Mucosa of descending colon (tissue), 3 donors: ENCODE measurements around the gene FIP1L1. TPM values are rescaled to one million over a fixed set of nuclear protein-coding genes. Genes with fewer than 3 reads are reported as not detected.

ENCODE experiments used
- ATAC-seq: fragments of 200-7000 bp; cut with Tn5 transposase; one replicate; pipeline ENCODE4 v1.9.1; 2020; ENCODE audit warnings: mild to moderate bottlenecking, moderate library complexity
- DNase-seq, 3 donors: peaks; one replicate each; pipeline ENCODE4 v3.0.0-alpha.2; 2020
- H3K36me3 ChIP-seq: fragments of 200-600 bp; one replicate; pipeline ENCODE4 v1.8.0; 2021; ENCODE audit warnings: low read depth, mild to moderate bottlenecking
- H3K4me1 ChIP-seq: fragments of 200-600 bp; one replicate; pipeline ENCODE4 v1.8.0; 2021; ENCODE audit warnings: low read depth, mild to moderate bottlenecking
- H3K4me3 ChIP-seq: fragments of 200-600 bp; one replicate; pipeline ENCODE4 v1.8.0; 2021; ENCODE audit warnings: mild to moderate bottlenecking
- H3K9me3 ChIP-seq: fragments of 200-600 bp; one replicate; pipeline ENCODE4 v1.8.0; 2021; ENCODE audit warnings: mild to moderate bottlenecking
- CTCF ChIP-seq: fragments of 200-600 bp; IDR thresholded peaks from one replicate; pipeline ENCODE4 v1.8.0; 2022; ENCODE audit warnings: antibody characterized with exemption, mild to moderate bottlenecking
- intact Hi-C, 2 donors: fragments of 100-400 bp; cut with DNase I in 1 of 2; cut with micrococcal nuclease in 1 of 2; formaldehyde crosslinking; loops; one replicate each; pipeline versions ENCODE4 v1.11.0 to v1.11.1; 2022; cut with DNase I, micrococcal nuclease
- total RNA-seq, 3 donors: library from RNA; stranded (reverse); fragmentation: NEBNext Ultra II Directional in 2 of 3; extraction: Animal tissue kit (Norgen Biotek cat#: 25700) in 2 of 3; gene quantifications; one replicate each; pipeline versions ENCODE4 v1.2.1 to v1.2.4, GENCODE V29; 2021 to 2023
- donor health status: DM: no; HTN: no; CAD: no; lungs with moderate emphysema.
- donor health status: DM: no; HTN: no; CAD: no.
- donor health status: DM: no; HTN: yes; CAD: no.

Gene FIP1L1
- total RNA-seq, 3 donors from 2014 or later: 38.9 to 46.1 (median 39.9) TPM

- no peaks in the 10 kb centered on the region for H3K36me3 ChIP-seq
- no peak for TF ChIP-seq CTCF
- ATAC-seq (no peak), DNase-seq (no peak)
- intact Hi-C loops: no loop called here
- H3K4me3 ChIP-seq: no peak overlapping the region
- H3K9me3 ChIP-seq: no peaks in the 10 kb centered on the region
- no peaks in the 10 kb centered on the region for H3K4me1 ChIP-seq
Measured at GRCh38 chr4:53478671-53479456, 101.4 kb downstream of the FIP1L1 start.

GRCh38 chr4:53479736-53480525 is 102.5 kb downstream of the FIP1L1 start:
- TF ChIP-seq CTCF: no peak
- no peaks in the 10 kb centered on the region for H3K36me3 ChIP-seq
- no peak overlapping the region for H3K4me3 ChIP-seq
- ATAC-seq (no peak), DNase-seq (no peak)
- H3K9me3 ChIP-seq: no peaks in the 10 kb centered on the region
- intact Hi-C loops: no loop called here
- no peaks in the 10 kb centered on the region for H3K4me1 ChIP-seq

GRCh38 chr4:53480909-53481308 is 103.5 kb downstream of the FIP1L1 start:
- intact Hi-C loops: no loop called here
- ATAC-seq: no peak
- Histone ChIP-seq H3K9me3 (no peaks in the 10 kb centered on the region), H3K36me3 (no peaks in the 10 kb centered on the region), H3K4me1 (no peaks in the 10 kb centered on the region), H3K4me3 (no peak overlapping the region)
- no peak for TF ChIP-seq CTCF
- no peak for DNase-seq

GRCh38 chr4:53481586-53481985 is 104.1 kb downstream of the FIP1L1 start:
- no peak for TF ChIP-seq CTCF
- intact Hi-C loops: no loop called here

GRCh38 chr4:53483250-53483649 is 105.8 kb downstream of the FIP1L1 start:
- no peaks in the 10 kb centered on the region for H3K9me3 ChIP-seq
- intact Hi-C loops: no loop called here
- no peak overlapping the region for H3K4me3 ChIP-seq
- no peaks in the 10 kb centered on the region for H3K4me1 ChIP-seq
- ATAC-seq (no peak), DNase-seq (no peak)
- no peaks in the 10 kb centered on the region for H3K36me3 ChIP-seq
- no peak for TF ChIP-seq CTCF

More at GRCh38 chr4:53481586-53481985, 104.1 kb downstream of the FIP1L1 start:
- no peaks in the 10 kb centered on the region for H3K4me1 ChIP-seq
- no peaks in the 10 kb centered on the region for H3K9me3 ChIP-seq
- DNase-seq: no peak
- H3K4me3 ChIP-seq: no peak overlapping the region
- no peaks in the 10 kb centered on the region for H3K36me3 ChIP-seq
- no peak for ATAC-seq
